ENCODE measurements around the gene ZBTB37.
A peak's percentile ranks its signal among the peaks of the same experiment; 100 is the strongest.

The ZBTB37 gene

GRCh38 chr1:173900992-173901391 is 32.8 kb downstream of the ZBTB37 start:
- TF ChIP-seq YY1 (IDR thresholded peaks at IDR 0.05; ENCODE audit: low read depth): no peak

GRCh38 chr1:173903827-173904531 is 35.8 kb downstream of the ZBTB37 start:
- TF ChIP-seq ZBTB7A (IDR thresholded peaks at IDR 0.05; ENCODE audit: low read depth) (no peak), TEAD4 (IDR thresholded peaks at IDR 0.05) (no peak), REST (IDR thresholded peaks at IDR 0.05; ENCODE audit: low read depth) (no peak), EP300 (IDR thresholded peaks at IDR 0.05; ENCODE audit: borderline replicate concordance) (no peak), EGR1 (IDR thresholded peaks at IDR 0.05) (no peak), YY1 (IDR thresholded peaks at IDR 0.05; ENCODE audit: low read depth) (no peak), TAF1 (IDR thresholded peaks at IDR 0.05; ENCODE audit: low read depth) (no peak), FOXM1 (IDR thresholded peaks at IDR 0.05; ENCODE audit: borderline replicate concordance, low read depth) (no peak), TCF12 (IDR thresholded peaks at IDR 0.05; ENCODE audit: low read depth) (no peak), CREB1 (IDR thresholded peaks at IDR 0.05; ENCODE audit: low read depth) (no peak), RAD21 (IDR thresholded peaks at IDR 0.05; ENCODE audit: low read depth) (no peak), NFIC (IDR thresholded peaks at IDR 0.05) (no peak), CEBPB (IDR thresholded peaks at IDR 0.05) (no peak)

DNA sequence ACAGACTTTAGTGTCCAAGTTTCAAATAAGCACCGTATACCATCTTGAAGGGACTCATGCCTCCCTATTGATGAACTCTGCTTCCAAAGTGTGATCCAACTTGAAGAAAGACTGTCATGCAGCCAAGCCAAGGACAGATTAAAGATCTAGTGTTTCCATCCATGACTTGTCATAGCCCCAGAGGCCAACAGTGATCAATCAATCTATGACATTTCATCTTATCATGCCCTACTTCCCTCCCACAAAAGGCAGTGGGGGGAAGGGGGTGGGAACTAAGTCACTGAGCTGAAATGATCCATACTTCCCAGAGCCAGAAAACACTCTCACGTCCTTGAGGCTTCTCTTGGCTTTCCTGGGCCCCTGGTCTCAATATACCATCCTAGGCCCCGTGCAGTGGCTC is 44.9 kb downstream of the ZBTB37 start:
- TF ChIP-seq CREB1 (IDR thresholded peaks at IDR 0.05; ENCODE audit: low read depth): no peak
- no peak for TF ChIP-seq USF1 (IDR thresholded peaks at IDR 0.05)
- TF ChIP-seq TEAD4 (IDR thresholded peaks at IDR 0.05): no peak
- no peak for TF ChIP-seq RAD21 (IDR thresholded peaks at IDR 0.05; ENCODE audit: low read depth)

DNA sequence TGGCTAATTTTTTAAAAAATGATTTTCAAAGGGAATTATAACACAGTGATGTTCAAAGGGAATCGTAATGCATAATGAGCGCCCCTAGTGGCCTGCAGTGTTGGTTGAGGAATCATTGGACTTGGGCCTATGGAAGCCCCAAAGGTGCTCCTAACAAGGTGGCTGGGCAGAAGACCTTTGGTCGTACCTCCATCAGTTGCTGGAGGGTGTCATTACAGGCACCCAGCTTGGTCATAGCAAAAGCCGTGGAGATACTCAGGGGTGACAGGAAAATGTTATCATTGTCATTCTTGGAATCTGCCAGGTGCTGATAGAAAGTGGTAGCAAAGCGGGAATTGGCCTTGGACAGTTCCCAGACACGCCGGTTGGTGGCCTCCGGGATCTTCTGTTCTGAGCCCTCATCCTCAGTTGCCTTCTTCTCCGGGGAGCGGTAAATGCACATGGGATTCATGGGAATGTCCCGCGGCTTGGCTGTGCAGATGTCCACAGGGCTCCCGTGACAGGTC is 46.2 kb downstream of the ZBTB37 start:
- no peak for TF ChIP-seq YY1 (IDR thresholded peaks at IDR 0.05; ENCODE audit: low read depth)
- peak; percentile 61 for TF ChIP-seq RAD21 (IDR thresholded peaks at IDR 0.05; ENCODE audit: low read depth)

DNA sequence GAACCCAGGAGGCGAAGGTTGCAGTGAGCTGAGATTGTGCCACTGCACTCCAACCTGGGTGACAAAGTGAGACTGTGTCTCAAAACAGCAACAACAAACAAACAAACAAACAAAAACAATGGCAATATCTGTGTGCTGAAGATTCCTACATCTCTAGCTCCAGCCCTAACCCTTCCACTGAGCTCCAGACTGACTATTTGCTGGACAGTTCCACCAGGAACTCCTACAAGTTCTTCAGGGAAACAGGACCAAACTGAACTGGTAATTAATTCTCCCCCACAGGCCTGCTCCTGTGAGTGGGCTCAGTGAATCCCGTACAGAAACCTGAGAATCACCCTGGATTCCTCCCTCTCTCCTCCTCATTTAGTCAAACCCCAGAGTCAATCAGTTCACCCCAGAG is 47.4 kb downstream of the ZBTB37 start:
- peak; percentile 70 for TF ChIP-seq REST (IDR thresholded peaks at IDR 0.05; ENCODE audit: low read depth)
- no peak for TF ChIP-seq ZBTB7A (IDR thresholded peaks at IDR 0.05; ENCODE audit: low read depth)
- no peak for TF ChIP-seq TCF12 (IDR thresholded peaks at IDR 0.05; ENCODE audit: low read depth)
- TF ChIP-seq EP300 (IDR thresholded peaks at IDR 0.05; ENCODE audit: borderline replicate concordance): no peak

DNA sequence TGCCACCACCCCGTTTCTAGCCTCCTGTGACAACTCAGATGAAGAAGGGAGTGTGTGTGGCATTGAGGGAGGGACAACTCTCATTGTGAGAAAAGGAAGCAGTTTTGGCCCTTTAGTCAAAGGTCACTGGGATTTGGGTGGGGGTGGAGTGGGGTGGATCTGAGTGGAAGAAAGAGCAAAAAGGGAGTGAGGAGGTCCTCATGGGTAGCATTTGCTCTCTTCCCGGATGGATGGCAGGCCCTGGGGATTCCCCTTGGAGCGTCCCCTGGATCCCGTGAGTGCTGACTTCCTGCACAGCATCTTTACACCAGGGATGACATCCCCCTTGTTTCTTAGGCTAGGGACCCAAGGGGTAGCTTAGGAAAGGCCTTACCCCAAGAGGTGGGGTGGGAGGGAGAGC is 48.5 kb downstream of the ZBTB37 start:
- no peak for TF ChIP-seq EP300 (IDR thresholded peaks at IDR 0.05; ENCODE audit: borderline replicate concordance)
- TF ChIP-seq CEBPB (IDR thresholded peaks at IDR 0.05): no peak
- no peak for TF ChIP-seq YY1 (IDR thresholded peaks at IDR 0.05; ENCODE audit: low read depth)
- TF ChIP-seq FOXM1 (IDR thresholded peaks at IDR 0.05; ENCODE audit: borderline replicate concordance, low read depth): no peak
- TF ChIP-seq USF1 (IDR thresholded peaks at IDR 0.05): no peak
- TF ChIP-seq REST (IDR thresholded peaks at IDR 0.05; ENCODE audit: low read depth): no peak
- no peak for TF ChIP-seq TCF12 (IDR thresholded peaks at IDR 0.05; ENCODE audit: low read depth)
- no peak for TF ChIP-seq TAF1 (IDR thresholded peaks at IDR 0.05; ENCODE audit: low read depth)
- no peak for TF ChIP-seq EGR1 (IDR thresholded peaks at IDR 0.05)
- no peak for TF ChIP-seq TEAD4 (IDR thresholded peaks at IDR 0.05)
- no peak for TF ChIP-seq ZBTB7A (IDR thresholded peaks at IDR 0.05; ENCODE audit: low read depth)
- TF ChIP-seq, protein P1, sequence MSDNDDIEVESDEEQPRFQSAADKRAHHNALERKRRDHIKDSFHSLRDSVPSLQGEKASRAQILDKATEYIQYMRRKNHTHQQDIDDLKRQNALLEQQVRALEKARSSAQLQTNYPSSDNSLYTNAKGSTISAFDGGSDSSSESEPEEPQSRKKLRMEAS (IDR thresholded peaks at IDR 0.05): no peak
- TF ChIP-seq CREB1 (IDR thresholded peaks at IDR 0.05; ENCODE audit: low read depth): no peak
- no peak for TF ChIP-seq NFIC (IDR thresholded peaks at IDR 0.05)
- TF ChIP-seq RAD21 (IDR thresholded peaks at IDR 0.05; ENCODE audit: low read depth): no peak
